HT-29 (cell line): ENCODE results near the gene PRKCE. TPM values are rescaled to one million over a fixed set of nuclear protein-coding genes. Genes with fewer than 3 reads are reported as not detected.

Source experiments
- DNase-seq: peaks from one replicate; pipeline ENCODE4 v3.0.0-alpha.2; 2015; ENCODE audit warnings: low spot score
- total RNA-seq: library from RNA; depleted of rRNA; stranded (reverse); fragments of >200 nt; shearing (Covaris generic); gene quantifications from 2 replicates; pipeline ENCODE4 v1.2.3, GENCODE V29; 2014

Gene PRKCE
- total RNA-seq, 1 experiment from 2014 or later: 17.7 TPM

DNA sequence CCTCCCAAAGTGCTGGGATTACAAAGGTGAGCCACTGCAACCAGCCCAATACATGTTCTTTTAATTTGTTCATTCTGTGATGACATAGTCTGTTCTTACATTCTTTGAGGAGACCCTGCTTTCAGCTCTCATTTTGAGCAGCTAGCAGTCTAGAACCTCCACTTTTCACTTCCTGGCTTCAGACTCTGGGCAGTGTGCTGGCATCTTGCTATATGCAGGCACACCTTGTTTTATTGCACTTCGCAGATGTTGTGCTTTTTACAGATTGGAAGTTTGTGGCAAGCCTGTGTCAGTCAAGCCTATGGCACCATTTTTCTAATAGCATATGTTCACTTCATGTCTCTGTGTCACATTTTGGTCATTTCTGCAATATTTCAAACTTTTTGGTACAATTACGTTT lies 72.4 kb downstream of the PRKCE start:
- DNase-seq: no peak

DNA sequence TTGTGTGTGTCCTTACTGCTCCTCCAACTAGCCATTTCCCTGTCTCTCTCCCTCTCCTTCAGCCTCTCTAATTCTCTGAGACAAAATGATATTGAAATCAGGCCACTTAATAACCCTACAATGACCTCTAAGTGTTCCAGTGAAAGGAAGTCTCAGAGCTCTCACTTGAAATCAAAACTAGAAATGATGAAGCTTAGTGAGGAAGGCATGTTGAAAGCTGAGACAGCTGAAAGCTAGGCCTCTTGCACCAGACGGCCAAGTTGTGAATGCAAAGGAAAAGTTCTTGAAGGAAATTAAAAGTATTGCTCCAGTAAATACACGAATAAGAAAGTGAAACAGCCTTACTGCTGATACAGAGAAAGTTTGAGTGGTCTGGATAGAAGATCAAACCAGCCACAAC lies 72.9 kb downstream of the PRKCE start:
- no peak for DNase-seq

DNA sequence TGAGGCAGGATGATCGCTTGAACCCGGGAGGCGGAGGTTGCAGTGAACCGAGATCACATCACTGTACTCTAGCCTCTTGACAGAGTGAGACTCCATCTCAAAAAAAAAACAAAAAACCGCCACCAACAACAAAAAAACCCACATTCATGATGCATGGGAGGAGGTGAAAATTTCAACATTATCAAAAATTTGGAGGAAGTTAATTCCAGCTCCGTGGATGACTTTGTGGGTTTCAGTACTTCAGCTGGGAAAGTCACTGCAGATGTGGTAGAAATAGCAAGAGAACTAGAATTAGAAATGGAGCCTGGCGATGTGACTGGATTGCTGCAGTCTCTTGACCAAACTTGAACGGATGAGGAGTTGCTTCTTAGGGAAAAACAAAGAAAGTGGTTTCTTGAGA lies 74.3 kb downstream of the PRKCE start:
- DNase-seq: no peak

DNA sequence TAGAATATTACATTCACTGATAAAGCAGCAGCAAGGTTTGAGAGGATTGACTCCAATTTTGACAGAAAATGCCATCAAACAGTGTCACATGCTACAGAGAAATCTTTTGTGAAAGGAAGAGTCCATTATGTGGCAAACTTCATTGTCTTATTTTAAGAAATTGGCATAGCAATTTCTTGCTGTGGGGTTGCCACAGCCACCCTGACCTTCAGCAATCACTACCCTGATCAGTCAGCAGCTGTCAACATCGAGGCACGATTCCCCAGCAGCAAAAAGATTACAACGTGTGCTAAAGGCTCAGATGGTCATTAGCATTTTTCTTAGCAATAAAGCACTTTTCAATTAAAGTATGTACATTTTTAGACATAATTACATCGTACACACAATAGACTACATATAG lies 74.7 kb downstream of the PRKCE start:
- no peak for DNase-seq

DNA sequence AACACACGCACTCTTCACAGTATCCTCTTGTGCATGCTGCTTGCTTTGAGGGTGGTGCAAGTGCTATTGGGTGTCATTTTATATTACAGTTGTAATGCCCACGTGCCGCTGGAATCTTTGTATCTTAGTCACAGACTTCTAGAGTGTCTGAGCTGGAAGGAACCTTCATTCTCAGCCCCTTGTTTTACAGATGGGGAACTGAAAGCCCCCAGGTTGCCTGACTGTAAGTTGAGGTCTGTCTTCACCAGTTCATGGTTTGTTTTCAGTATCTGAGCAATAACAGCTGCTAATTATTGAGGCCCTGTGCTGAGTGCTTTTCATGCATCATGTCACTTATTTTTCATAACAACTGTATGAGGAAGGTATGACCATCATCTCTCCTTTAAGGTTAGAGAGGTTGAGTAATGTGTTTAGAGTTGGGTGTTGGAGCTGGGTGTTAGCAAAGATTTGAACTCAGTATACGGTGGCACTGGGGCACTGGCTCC lies 77.0 kb downstream of the PRKCE start:
- no peak for DNase-seq

DNA sequence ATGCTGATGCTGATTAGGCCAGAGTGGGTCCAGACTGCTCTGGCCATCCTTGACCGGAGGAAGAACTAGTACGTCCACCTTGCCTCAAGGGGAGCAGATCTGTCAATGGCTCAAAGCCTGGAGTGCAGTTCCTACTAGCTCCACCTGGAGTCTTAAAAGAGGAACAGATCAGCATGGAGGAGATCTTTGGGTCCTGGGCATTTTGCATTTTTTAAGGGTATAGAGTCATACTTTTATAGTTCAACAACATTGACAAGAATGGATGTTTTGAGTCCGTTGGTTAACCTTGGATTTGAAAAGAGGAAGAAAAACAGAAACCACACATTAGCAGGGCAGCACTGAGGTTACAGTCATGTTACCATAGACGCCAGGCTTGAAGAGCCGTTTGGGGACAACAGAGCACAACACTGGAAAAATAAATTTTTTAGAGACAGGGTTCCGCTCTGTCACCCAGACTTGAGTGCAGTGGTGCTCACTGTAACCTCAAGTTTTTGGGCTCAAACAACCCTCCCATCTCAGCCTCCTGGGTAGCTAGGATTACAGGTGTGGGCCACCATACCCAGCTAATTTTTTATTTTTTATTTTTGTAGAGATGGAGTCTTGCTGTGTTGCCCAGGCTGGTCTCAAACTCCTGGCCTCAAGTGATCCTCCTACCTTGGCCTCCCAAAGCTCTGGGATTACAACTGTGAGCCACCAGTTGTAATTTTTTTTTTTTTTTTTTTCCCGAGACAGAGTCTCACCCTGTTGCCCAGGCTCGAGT lies 78.5 kb downstream of the PRKCE start:
- DNase-seq: peak; percentile 34

DNA sequence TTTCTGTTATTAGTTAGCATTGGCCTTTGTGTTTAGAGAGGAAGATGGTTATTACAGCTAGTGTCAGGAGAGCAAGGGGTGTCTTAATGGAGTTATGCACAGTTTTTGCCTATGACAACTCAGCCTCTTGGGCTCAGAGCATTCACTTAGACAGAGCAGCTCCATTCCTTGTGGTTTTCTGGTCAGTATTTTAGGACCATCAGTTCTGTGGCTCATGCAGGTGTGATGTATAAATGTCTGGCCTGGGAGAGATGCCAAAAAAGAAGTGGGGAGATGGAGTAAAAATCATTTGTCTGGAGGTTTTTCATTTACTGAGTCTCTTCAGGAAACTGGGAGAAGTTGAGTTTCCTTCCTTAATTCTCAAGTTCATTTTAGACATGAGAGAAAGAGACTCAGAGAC lies 79.7 kb downstream of the PRKCE start:
- no peak for DNase-seq

DNA sequence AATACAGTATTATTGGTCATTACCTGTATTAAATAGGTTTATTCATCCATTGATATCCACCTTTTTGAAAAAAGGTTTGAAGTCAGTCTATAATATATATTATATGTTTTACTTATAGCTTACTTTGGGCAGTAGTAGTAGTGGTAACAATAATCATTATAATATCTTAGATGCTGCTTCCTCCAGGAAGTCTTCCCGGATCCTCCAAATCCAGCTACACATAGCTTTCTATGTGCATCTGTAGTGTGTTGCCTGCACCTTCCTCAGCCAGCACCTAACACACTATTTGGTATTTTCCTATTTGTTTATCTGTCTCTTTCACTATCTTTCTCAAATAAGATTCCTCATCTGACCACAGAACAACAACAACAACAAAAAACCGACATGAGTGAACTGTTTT lies 81.0 kb downstream of the PRKCE start:
- DNase-seq: no peak

DNA sequence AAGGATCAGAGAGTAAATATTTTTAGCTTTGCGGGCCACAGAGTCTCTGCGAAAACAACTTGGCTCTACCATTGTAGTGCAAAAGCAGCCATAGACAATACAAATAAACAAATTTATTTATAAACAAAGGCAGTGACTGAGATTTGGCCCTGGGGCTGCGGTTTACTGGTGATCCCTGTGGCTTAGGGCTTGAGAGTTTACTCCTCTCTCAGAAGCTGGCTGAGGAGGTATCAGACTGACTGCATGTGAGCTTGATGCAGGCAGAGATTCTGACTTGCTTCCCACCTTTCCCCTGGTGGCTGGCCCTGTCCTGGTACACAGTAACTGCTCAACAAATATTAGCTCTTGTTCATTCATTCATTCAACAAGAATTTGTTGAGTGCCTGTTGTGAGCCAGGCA lies 81.5 kb downstream of the PRKCE start:
- DNase-seq: no peak

DNA sequence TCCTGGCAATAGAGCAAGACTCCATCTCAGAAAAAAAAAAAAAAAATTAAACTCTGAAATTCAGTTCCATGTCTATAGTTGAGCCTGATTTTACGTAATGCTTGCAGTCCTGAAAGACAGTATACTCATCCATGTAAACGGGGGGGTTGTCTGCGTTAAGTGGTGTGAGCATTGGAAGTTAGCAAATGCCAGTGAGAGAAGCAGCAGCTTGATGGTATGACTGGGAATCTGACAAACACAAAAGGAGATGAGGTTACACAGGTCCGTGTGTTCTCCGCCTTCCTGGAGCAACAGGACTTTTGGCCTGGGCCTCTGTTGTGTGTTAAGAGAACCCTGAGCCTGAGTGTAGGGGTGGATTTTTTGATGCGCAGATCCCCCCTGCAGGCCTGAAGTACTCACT lies 82.9 kb downstream of the PRKCE start:
- no peak for DNase-seq

DNA sequence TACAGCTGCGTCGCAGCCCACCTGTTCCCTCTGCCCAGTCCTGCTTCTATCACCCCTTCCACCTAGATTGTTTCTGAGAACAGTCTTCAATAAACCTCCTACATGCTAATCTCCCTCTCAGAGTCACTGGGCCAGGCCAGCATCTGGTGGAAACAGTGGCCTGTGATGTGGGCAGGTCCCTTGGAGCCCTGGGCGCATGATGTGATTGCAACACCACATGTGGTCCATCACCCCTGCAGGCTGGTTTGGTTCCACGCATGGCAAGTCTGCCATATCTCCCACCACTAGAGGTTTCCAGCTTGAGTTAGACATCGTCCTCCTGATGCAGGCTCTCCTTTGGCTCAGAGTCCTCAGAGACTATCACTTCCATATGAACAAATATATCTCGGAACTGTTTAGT lies 83.5 kb downstream of the PRKCE start:
- DNase-seq: no peak

DNA sequence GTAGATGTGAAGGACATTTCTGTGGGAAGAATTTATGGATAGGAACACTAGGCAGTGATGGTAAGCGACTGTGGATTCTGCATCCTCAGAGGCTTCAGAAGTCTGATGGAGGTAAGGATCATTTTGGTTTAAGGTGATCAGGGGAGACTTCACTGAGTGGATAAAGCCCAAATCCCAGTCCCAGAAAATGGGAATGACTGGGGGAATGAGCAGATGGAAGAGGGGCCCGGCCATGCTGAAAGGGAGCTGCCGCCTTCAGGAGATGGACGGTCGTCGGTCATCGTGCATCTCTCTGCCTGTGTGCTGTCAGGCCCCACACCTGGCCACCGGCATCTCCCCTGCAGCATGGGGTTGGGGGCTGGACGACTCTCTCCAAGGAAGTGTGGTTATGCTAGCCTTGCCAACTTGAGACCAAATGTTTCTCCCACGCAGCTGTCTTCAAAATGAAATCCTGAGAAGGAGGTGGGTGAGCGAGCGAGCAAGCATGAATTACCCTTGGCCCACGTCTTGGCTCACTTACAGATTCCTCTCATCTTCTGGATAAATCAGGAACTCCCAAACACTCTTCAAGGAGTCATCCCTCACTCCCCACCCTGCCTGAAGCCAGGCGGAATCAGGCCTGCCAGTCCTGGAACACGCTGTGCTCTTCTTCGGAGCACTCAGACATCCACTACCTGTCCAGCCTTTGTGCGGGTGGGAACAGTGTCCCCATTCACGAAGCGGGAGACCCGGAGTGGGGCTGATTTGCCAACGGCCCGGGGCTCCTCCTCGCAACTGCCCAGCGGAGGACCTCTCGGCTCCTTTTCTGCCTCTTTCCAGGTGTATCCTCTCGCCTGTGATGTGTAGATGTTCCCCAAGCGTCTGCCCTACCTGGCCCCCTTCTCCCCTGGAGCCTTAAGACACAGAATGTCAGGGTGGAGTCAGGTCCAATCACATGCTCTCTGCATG lies 85.6 kb downstream of the PRKCE start:
- DNase-seq: no peak

DNA sequence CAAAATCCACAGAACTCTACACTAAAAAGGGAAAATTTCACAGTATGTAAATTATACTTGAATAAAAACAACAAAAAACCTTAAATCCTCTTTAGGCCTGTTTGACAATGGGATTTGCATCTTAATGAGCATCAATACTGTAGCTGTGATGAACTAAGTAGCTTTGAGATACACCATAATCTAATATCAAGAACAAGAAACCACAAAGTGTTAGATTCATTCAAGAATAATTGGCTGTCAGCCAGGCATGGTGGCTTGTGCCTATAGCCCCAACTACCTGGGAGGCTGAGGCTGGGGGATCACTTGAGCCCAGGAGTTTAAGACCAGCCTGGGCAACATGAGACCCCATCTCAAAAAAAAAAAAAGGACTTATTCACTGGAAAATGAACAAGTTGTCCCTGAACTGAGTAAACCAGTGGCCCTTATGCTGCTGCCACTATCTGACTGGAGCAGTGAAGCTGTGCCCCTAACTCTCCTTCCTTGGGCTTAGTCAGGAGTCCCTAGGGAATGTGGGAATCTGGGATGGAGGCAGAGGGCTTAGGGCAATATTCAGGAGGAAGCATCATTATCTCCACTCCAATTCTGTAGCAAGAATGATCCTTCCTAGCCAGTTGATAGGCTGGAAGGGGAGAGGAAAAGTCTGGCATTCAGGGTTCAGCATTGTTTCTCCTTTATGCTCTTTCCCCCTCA lies 88.5 kb downstream of the PRKCE start:
- no peak for DNase-seq

DNA sequence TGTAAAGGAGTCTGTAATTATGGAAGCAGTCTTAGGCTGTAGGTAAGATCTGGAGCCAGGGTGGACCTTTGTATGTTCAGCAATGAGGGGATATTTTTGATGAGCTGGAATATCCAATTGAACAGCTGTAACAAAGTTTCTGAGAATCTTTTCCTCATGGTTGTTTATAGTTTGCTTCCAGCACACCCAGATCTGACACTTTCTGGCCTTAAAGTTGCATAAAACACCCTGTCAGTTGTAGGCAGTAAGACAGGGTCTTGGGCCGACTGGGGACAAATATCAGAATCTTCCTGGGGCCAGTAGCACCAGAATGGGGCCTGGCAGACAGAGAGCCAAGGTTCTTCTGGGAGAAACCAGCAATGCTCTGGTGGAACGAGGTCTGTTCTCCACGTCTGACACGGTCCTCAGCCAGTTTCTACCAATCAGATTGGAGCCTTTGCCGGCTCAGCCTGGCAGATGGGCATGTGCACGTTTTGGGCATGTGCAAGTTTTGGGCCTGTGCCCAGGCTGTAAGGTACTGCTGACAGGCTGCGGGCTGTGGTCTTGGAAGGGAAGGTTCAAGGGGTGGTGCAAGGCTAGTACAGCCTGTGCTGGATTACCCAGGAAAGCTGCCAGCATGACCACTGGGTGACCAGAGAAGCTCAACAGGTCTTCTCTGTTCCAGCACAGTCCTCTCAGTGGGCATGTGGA lies 89.8 kb downstream of the PRKCE start:
- DNase-seq: no peak

DNA sequence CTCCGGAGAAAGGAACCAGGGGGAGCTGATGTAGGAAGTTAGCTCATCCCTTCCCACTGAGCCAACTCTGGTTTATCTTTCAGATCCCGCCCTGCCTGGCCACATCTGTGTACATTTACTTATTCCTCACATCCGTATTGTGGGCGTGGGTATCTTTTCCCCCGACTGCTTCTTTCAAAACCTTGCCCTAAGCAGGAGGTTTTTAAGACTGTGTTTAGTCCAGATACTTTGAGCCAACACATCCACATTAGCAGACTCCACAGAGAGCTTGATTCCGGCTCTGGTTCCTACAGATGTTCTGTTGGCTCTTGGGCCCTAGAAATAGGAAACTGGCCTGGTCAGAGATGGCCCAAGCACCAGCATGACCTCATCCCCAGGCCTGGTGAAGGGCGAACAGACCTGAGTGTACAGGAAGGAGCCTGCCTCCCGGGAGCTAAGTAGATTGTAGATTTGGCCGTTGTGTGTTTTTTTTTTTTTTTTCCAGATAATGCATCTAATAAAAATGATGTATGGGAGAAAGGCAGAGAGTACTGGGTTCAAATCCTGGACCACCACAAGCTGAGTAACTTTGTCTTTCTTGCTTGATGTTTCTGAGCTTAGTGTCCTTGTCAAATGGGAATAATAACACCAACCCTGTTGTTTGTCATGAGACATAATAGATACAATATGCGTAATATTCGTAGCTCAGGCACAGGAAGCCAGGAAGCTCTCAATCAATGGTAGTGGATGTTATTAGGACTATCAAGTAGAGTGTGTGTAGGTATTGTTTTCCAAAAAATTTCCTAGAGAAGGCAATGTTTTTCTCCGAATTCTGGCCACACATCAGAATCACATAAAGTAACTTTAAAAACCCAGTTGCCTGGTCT lies 92.3 kb downstream of the PRKCE start:
- no peak for DNase-seq

DNA sequence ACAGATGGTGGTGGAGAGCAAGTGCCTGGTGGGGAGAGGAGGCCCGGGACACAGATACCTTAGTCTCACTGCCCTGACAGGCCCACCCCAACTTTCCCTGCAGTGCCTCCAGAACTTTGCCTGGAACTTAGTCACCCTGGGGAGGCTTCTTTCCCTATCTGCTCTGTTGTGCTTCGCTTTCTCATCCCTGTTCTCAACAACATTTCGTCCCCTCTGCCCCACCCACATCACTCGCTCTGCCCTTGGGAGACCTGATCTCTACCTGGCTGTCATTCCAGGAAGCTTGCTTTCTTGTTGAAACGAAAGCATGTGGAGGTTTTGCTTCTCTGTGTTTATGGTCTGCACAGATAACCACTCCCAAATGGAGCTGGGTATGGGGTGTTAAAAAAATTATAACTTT lies 93.8 kb downstream of the PRKCE start:
- DNase-seq: peak; percentile 20

DNA sequence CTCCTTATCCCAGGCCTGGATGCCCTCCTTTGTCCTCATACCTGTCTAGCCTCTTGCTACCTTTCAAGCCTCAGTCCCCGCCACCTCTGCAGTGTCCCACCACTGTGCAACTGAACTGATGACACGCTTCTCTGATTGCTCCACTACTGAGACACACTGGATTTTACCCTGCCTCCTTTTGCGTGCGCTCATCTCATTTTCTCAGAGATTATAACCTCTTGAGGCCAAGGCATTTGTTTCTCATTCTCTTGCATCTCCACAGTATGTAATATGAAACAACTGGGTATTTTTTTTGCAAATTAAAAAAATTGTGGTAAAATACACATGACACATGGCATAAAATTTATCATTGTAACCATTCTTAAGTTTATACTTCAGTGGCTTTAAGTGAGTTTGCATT lies 95.4 kb downstream of the PRKCE start:
- DNase-seq: no peak

DNA sequence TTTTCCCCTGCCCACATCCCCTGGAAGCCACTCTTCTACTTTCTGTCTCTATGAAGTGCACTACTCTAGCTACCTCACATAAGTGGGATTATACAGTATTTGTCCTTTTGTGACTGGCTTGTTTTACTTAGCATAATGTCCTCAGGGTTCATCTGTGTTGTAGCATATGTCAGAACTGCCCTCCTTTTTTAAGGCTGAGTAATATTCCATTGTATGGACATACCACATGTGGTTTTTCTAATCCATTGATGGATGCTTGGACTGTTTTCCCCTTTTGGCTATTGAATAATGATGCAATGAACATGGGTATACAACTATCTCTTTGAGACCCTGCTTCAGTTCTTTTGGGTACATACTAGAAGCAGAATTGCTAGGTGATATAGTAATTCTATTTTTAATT lies 95.9 kb downstream of the PRKCE start:
- DNase-seq: no peak

DNA sequence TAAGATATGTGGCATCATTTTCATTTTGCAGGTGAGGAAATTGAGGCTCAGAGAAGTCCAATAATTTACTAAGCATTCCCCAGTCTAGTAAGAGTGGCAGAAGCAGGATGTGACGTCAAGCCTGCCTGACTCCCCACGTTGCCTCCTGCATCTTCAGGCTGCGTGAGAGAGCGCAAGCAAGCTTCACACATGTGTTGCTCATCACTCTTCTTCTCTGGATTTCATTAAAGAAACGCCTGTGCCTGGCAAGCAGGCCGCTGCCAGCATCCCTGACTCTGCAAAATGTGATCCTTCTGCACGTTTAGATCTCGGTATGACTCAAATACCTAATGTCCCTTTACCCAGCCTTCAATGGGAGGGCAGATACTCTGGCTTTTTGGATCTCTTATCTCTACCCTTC lies 96.8 kb downstream of the PRKCE start:
- DNase-seq: no peak

DNA sequence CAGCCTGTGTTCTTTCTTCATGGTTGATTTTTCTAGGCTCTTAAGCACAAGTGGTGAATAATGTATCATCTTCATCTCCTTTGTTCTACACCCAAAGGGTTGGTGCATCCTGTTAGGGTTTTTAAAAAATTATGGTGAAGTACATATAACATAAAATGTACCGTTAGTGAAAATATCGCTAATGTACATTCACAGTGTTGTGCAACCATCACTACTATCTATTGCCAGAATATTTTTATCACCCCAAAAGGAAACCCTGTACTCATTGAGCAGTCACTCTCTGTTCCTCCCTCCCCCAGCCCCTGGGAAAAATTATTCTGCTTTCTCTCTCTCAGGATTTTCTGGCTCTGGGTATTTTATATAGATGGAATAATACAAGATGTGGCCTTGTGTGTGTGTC lies 98.5 kb downstream of the PRKCE start:
- no peak for DNase-seq

DNA sequence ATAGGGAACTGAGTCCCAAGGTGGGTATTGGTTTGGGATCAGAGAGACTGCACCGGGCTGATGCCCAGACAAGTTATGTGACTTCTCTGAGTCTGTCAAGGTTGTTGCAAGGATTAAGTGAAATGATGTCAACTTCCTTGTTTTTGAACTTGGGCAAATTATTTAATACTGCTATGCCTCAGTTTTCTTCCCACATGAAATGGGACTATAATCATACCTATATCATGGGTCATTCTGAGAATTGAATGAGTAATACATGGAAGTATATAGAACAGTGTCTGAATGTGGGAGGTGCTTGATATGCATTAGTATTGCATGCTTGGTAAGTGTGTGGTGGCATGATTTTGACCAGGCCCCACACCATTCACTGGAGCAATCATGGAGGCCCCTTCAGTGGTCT lies 99.0 kb downstream of the PRKCE start:
- no peak for DNase-seq
